Uterus (tissue), 2 donors: Measurements from ENCODE around the gene MTRF1L.

Experiments
- CTCF ChIP-seq, 4 experiments: fragments of 200-600 bp in 2 of 4; fragments of 450-650 bp in 2 of 4; sonication (generic) in 2 of 4; IDR thresholded peaks; one replicate each; pipeline ENCODE4 v1.5.1; 2016 to 2019; ENCODE audit warnings: antibody characterized with exemption in 4 of 4, mild to moderate bottlenecking in 2 of 4, moderate library complexity in 1 of 4
- POLR2A ChIP-seq, 2 donors: fragments of 450-650 bp; IDR thresholded peaks; one replicate each; pipeline ENCODE4 v1.6.1; 2016; ENCODE audit warnings: antibody characterized with exemption in 2 of 2, mild to moderate bottlenecking in 1 of 2, moderate library complexity in 1 of 2

DNA sequence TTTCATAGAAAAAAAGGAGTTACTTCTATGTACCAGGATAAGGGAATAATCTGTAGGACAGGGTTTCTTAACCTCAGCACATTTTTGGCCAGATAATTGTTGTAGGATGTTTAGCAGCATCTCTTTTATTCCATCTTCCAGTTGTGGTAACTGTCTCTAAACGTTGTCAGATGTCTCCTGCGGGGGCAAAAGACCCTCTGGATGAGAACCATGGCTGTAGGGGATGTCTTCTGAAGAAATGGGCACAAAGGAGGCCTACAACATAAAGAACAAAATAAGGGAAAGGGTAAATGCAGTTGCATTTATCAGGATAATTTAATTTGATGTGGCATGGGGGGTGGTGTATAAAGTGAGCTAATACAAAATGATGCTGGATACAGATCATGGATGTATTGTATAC lies 15.5 kb downstream of the MTRF1L start:
- TF ChIP-seq CTCF (IDR thresholded peaks at IDR 0.05) (no peak), POLR2A (IDR thresholded peaks at IDR 0.05) (no peak)
